Measurements from ENCODE around the gene HMG20B.
"Not testable (repeated sequence)": the region's sequence is repeated elsewhere in the genome, so short reads cannot be mapped to it uniquely, and the experiment has no call there.

HMG20B gene

GRCh38 chr19:3576696-3577443 lies 4.1 kb downstream of the HMG20B start:
- TF ChIP-seq EZH2phosphoT487 (IDR thresholded peaks at IDR 0.05; ENCODE audit: low read depth) (no peak), CTCF (IDR thresholded peaks at IDR 0.05; ENCODE audit: low read depth, low read length) (no peak)
- H2AFZ ChIP-seq (ENCODE audit: low read depth, low read length), result no peak overlapping the region
- H3K4me3 ChIP-seq (ENCODE audit: low read length), result no peak overlapping the region
- H3K4me2 ChIP-seq (ENCODE audit: low read length), result no peak overlapping the region
- no peak overlapping the region for H3K9ac ChIP-seq (ENCODE audit: low read length)
- H3K27ac ChIP-seq (ENCODE audit: low read length), result no peak overlapping the region
- H3K27me3 ChIP-seq (ENCODE audit: low read depth, low read length), result no peaks in the 10 kb centered on the region
- H3K4me1 ChIP-seq (ENCODE audit: low read length), result peaks cover 9% of the 10 kb centered on the region
- H4K20me1 ChIP-seq (ENCODE audit: insufficient read depth, low read length), result peaks cover 5% of the 10 kb centered on the region; the same call in 1 of the 2 replicates
- peaks cover 8% of the 10 kb centered on the region; the same call in 1 of the 2 replicates for H3K79me2 ChIP-seq (ENCODE audit: low read length)
- no peaks in the 10 kb centered on the region for H3K9me3 ChIP-seq (ENCODE audit: insufficient read depth, low read length)
- peaks cover 11% of the 10 kb centered on the region for H3K36me3 ChIP-seq (replicated peaks; ENCODE audit: low read depth, low read length)

DNA sequence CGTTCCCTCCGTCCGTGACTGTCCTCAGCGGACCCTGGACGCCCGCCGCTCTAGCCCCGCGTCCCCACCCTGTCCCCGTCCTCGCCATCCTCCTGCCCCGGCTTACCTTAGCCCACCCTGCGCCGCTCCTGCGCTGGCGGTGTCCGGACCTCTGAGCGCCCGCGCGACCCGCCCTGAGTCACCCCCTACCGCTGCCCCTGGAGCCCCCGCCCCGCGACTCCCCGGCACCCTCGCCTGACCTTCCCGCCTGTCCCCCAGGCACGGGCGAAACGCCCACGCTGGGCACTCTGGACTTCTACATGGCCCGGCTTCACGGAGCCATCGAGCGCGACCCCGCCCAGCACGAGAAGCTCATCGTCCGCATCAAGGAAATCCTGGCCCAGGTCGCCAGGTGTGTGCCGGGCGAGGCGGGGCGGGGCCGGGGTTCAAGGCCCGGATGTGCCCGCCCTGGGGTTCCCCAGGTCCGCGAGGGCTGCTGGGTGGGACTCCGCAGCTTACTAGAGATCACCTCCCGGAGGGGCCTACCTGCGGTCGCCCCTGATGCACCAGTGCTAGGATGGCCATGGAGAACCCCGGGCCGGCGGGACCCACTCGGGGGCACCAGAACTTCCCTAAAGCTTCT lies 5.1 kb downstream of the HMG20B start:
- Histone ChIP-seq H3K27me3 (ENCODE audit: low read depth, low read length) (no peaks in the 10 kb centered on the region), H3K4me2 (ENCODE audit: low read length) (no peak overlapping the region), H3K4me3 (ENCODE audit: low read length) (no peak overlapping the region), H3K36me3 (replicated peaks; ENCODE audit: low read depth, low read length) (peaks cover 11% of the 10 kb centered on the region), H4K20me1 (ENCODE audit: insufficient read depth, low read length) (peaks cover 5% of the 10 kb centered on the region; the same call in 1 of the 2 replicates), H3K4me1 (ENCODE audit: low read length) (peaks cover 6% of the 10 kb centered on the region), H2AFZ (ENCODE audit: low read depth, low read length) (no peak overlapping the region), H3K9ac (ENCODE audit: low read length) (no peak overlapping the region), H3K27ac (ENCODE audit: low read length) (no peak overlapping the region), H3K79me2 (ENCODE audit: low read length) (peaks cover 8% of the 10 kb centered on the region; the same call in 1 of the 2 replicates), H3K9me3 (ENCODE audit: insufficient read depth, low read length) (no peaks in the 10 kb centered on the region)
- no peak for TF ChIP-seq CTCF (IDR thresholded peaks at IDR 0.05; ENCODE audit: low read depth, low read length)
- no peak for TF ChIP-seq EZH2phosphoT487 (IDR thresholded peaks at IDR 0.05; ENCODE audit: low read depth)

GRCh38 chr19:3578390-3578789 lies 5.6 kb downstream of the HMG20B start:
- Histone ChIP-seq H3K9ac (ENCODE audit: low read length) (no peak overlapping the region), H2AFZ (ENCODE audit: low read depth, low read length) (no peak overlapping the region), H3K79me2 (ENCODE audit: low read length) (peaks cover 6% of the 10 kb centered on the region; the same call in 1 of the 2 replicates), H3K27ac (ENCODE audit: low read length) (no peak overlapping the region), H3K27me3 (ENCODE audit: low read depth, low read length) (no peaks in the 10 kb centered on the region), H3K4me1 (ENCODE audit: low read length) (peaks cover 6% of the 10 kb centered on the region), H3K36me3 (replicated peaks; ENCODE audit: low read depth, low read length) (peaks cover 11% of the 10 kb centered on the region), H3K4me2 (ENCODE audit: low read length) (no peak overlapping the region), H4K20me1 (ENCODE audit: insufficient read depth, low read length) (peaks cover 5% of the 10 kb centered on the region; the same call in 1 of the 2 replicates), H3K9me3 (ENCODE audit: insufficient read depth, low read length) (no peaks in the 10 kb centered on the region), H3K4me3 (ENCODE audit: low read length) (no peak overlapping the region)
- TF ChIP-seq CTCF (IDR thresholded peaks at IDR 0.05; ENCODE audit: low read depth, low read length) (no peak), EZH2phosphoT487 (IDR thresholded peaks at IDR 0.05; ENCODE audit: low read depth) (no peak)

- Histone ChIP-seq H3K27me3 (ENCODE audit: low read depth, low read length) (no peaks in the 10 kb centered on the region), H3K4me1 (ENCODE audit: low read length) (no peaks in the 10 kb centered on the region), H3K4me3 (ENCODE audit: low read length) (no peak overlapping the region), H3K4me2 (ENCODE audit: low read length) (no peak overlapping the region), H3K27ac (ENCODE audit: low read length) (no peak overlapping the region), H3K36me3 (replicated peaks; ENCODE audit: low read depth, low read length) (peaks cover 7% of the 10 kb centered on the region), H3K79me2 (ENCODE audit: low read length) (no peaks in the 10 kb centered on the region), H4K20me1 (ENCODE audit: insufficient read depth, low read length) (no peaks in the 10 kb centered on the region), H3K9ac (ENCODE audit: low read length) (no peak overlapping the region), H3K9me3 (ENCODE audit: insufficient read depth, low read length) (no peaks in the 10 kb centered on the region), H2AFZ (ENCODE audit: low read depth, low read length) (no peak overlapping the region)
- TF ChIP-seq EZH2phosphoT487 (IDR thresholded peaks at IDR 0.05; ENCODE audit: low read depth), result no peak
- no peak for TF ChIP-seq CTCF (IDR thresholded peaks at IDR 0.05; ENCODE audit: low read depth, low read length)
Observed at GRCh38 chr19:3580156-3580934, 7.6 kb downstream of the HMG20B start.

DNA sequence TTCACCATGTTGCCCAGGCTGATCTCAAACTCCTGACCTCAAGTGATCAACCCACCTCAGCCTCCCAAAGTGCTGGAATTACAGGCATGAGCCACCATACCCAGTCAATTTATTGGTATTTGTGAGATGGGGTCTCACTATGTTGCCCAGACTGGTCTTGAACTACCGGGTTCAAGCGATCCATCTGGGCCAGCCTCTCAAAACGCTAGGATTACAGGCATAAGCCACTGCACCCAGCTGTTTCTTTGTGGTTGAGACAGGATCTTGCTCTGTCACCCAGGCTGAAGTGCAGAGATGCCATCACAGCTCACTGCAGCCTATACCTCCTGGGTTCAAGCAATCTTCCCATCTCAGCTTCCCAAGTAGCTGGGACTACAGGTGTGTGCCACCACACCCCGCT lies 9.0 kb downstream of the HMG20B start:
- not testable (repeated sequence) for H3K4me3 ChIP-seq (ENCODE audit: low read length); H3K4me2 ChIP-seq (ENCODE audit: low read length); H3K27ac ChIP-seq (ENCODE audit: low read length); H3K9ac ChIP-seq (ENCODE audit: low read length); H3K4me1 ChIP-seq (ENCODE audit: low read length); H2AFZ ChIP-seq (ENCODE audit: low read depth, low read length); H4K20me1 ChIP-seq (ENCODE audit: insufficient read depth, low read length); H3K36me3 ChIP-seq (replicated peaks; ENCODE audit: low read depth, low read length); H3K9me3 ChIP-seq (ENCODE audit: insufficient read depth, low read length); H3K79me2 ChIP-seq (ENCODE audit: low read length); H3K27me3 ChIP-seq (ENCODE audit: low read depth, low read length)
